HG03175 (cell line): ENCODE data around the gene CDK11B.
"Not testable (repeated sequence)": the region's sequence is repeated elsewhere in the genome, so short reads cannot be mapped to it uniquely, and the experiment has no call there.

Experiments
- ATAC-seq: cut with Tn5 transposase; IDR thresholded peaks from one replicate; pipeline ENCODE4 v1.9.1; 2021; ENCODE audit warnings: mild to moderate bottlenecking, moderate library complexity; ENCODE audit not compliant: unreplicated experiment

CDK11B gene

GRCh38 chr1:1683104-1683905, 24.5 kb upstream of the CDK11B start:
- ATAC-seq: no peak

DNA sequence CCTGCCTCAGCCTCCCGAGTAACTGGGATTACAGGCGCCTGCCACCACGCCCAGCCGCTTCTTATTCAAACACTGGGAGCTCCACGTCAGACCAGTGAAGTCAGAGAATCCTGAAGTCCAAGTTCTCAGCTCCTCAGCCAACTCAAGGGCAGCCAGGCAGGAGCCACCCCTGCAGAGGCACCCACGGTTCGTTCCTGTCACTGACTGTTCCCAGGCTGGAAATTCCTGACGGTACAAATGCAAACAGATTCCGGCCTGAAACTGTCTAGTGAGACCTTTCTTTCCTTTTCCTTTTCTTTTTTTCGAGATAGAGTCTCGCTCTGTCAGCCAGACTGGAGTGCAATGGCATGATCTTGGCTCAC, 22.1 kb upstream of the CDK11B start:
- ATAC-seq: no peak

GRCh38 chr1:1680031-1680911, 21.5 kb upstream of the CDK11B start:
- no peak for ATAC-seq

DNA sequence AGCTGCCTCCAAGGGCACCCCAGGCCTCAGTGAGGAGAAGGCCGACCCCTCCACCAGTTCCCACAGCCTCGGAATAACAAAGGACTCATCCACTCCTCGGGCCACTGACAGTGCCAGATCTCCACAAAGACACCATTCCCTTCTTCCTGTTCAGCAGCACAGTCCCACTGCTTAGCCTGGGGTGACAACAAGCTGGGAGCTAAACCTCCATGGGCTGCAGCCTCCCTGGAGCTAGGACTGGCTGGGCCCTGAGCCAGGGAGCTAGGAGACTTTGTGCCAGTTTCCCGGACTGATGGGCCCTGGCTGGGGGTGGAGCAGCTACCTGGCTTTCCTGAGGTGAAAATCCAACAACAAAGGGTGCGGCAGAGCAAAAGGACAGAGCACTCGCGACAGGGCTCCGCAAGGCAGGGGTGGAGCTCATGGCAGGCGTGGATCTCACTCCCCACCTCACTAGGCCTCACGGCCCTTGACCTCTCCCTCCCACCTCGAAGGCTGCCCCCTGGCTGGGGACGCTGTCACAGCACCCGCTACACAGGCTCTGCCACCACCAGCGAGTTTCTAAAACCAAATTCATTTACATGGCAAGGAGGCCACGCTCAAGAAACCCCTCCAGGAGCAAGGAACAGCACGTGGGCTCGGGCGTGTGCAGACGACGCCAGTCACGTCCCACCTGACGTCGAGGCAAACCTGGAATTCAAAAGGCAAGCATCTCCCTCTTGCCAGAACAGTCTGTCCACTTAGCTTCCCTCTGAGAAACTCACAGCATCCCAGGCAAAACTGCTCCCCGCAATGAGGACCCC, 20.0 kb upstream of the CDK11B start:
- ATAC-seq: no peak

- ATAC-seq: peak; percentile 76
Observed at GRCh38 chr1:1677718-1678580, 19.1 kb upstream of the CDK11B start.

GRCh38 chr1:1676087-1676486, 17.3 kb upstream of the CDK11B start:
- ATAC-seq: not testable (repeated sequence)

DNA sequence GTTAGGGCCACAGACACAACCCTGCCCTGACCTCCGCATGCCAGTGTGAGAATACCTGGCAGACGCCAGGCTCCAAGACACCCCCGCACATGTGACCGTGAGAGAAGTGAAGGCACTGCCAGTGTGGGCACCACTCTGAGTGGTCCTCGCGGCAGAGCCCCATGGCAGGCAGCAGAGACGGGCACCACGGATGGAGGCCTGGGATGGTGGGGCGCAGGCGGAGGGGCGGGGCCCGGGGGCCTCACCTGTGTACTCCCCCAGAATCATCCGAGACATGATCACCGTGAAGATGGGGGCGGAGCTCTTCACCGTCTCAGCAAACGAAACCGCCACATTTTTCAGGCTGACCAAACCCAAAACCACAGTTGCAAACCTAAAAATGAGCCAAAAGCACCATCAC, 16.4 kb upstream of the CDK11B start:
- not testable (repeated sequence) for ATAC-seq

DNA sequence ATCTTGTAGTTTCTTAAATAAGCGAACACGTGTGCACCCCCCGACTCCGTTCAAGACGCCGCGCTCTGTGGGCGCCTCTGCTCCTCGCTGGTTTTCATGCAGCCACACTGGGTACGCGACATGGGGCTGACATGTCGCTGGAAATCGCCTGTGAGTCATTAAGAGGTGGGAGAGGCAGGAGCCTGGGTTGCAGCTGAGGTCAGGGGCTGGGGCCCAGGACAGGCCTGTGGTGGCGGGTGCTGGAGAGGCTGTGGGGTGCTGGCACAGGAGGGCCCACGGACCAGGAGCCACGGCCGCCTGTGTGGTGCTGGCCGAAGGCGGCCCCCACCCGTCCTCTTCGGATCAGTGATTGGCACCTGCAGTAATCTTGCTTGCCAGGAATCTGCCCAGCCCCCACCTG, 16.0 kb upstream of the CDK11B start:
- not testable (repeated sequence) for ATAC-seq

DNA sequence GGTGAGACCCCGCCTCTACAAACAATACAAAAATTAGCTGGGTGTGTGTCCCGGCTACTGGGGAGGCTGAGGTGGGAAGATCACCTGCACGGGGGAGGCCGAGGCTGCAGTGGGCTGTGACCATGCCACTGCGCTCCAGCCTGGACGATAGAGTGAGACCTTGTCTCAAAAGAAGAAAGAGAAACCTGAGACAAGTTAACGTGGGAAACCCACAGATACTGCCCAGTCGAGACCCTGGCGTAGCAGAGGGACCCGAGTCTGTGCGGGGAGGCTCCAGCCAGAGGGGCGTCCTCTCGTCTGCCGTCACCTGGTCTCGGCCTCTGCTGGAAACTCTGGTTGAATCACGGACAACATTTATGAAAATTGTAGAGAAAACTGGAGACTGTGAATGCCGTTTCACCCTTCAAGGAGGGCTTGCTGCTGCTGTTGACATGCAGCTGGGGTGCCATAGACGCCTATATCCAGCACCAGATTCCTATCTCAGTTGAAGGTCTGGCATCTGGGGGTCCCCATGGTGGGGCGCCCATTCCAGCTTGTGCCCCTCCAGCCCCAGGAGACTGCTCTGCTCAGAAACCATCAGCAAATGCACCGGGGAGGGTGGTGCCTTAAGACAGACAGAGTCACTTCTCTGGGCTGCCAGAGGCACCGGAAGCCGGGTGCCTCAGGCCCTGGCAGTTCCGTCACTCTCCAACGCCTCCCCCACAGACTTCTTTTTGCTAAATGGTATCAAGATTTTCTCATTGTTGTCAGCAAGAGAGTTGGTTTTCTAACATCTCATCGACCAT, 13.6 kb upstream of the CDK11B start:
- no peak for ATAC-seq

- no peak for ATAC-seq
Observed at GRCh38 chr1:1671365-1672119, 12.7 kb upstream of the CDK11B start.

- ATAC-seq: no peak
Observed at GRCh38 chr1:1670866-1671265, 12.1 kb upstream of the CDK11B start.

GRCh38 chr1:1669468-1670440, 10.9 kb upstream of the CDK11B start:
- no peak for ATAC-seq

DNA sequence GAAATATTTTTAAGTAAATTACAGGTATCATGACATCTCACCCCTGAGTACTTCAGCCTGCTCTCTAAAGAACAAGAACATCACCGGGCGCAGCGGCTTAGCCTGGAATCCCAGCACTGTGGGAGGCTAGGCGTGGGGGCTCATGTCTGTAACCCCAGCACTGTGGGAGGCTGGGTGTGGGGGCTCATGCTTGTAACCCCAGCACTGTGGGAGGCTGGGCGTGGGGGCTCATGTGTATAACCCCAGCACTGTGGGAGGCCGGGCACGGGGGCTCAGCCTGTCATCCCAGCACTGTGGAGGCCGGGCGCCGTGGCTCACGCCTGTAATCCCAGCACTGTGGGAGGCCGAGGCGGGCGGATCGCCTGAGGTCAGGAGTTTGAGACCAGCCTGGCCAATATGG, 7.7 kb upstream of the CDK11B start:
- no peak for ATAC-seq

GRCh38 chr1:1665815-1666251, 7.0 kb upstream of the CDK11B start:
- no peak for ATAC-seq

GRCh38 chr1:1664941-1665814, 6.4 kb upstream of the CDK11B start:
- ATAC-seq: no peak

- ATAC-seq: not testable (repeated sequence)
Observed at GRCh38 chr1:1664318-1664717, 5.5 kb upstream of the CDK11B start.
